Activated CD4-positive, alpha-beta T cell treated with anti-CD3 and anti-CD28 coated beads for 48 hours (primary cell): ENCODE data around the gene BMPR1A.
"Not testable (repeated sequence)": the region's sequence is repeated elsewhere in the genome, so short reads cannot be mapped to it uniquely, and the experiment has no call there.

ENCODE experiments used
- DNase-seq: peaks from one replicate; pipeline ENCODE4 v3.0.0-alpha.2; 2020

The BMPR1A gene

DNA sequence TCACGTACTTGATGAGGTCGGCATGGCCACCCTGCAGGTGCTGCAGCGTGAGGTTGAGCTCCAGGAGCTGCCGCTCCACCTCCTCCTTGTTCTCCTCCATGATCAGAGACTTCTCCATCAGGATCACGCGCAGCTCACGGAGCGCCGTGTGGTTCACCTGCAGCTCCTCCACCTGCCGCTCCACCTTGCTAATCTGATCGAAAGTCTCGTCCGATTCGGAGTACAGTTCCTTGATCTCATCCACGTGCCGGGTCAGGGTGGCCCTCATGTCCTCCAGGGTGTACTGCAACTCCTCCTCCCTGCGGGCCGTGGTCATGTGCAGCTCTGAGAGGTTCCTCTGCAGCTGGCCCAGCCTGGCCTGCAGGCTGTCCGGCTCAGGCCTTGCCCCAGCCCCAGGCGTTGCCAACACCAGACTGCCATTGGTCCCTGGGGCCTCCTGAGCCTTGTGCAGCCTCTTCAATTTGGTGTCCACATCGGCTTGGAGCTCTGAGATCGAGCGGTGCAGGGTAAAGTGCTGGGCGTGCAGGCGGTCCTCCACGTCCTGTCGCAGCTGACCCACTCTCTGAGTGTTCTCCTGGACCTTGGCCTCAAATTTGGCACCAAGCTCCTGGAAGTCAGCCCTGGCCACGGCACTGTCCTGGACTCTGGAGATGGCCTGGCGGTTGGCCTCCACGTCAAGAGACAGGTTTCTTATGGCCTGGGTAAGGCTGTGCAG lies 187.1 kb downstream of the BMPR1A start:
- no peak for DNase-seq

DNA sequence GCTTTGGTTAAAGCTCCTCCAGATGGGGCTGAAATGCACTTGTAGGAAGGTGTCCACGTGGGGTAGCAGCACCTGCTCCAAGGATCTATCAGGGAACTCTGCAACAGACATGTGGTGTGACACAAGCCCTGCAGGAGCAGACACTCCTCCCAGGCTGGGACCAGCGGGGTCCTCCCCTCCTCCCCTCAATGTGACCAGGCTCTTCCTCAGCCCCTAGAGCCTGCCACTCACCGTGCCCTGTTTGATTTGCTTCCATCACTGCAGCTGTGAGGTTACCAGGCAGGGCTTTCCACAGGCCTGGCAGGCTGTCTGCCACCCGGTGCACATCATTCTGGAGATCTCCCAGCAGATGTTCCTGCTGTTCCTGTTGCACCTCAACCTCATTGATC lies 187.6 kb downstream of the BMPR1A start:
- no peak for DNase-seq

DNA sequence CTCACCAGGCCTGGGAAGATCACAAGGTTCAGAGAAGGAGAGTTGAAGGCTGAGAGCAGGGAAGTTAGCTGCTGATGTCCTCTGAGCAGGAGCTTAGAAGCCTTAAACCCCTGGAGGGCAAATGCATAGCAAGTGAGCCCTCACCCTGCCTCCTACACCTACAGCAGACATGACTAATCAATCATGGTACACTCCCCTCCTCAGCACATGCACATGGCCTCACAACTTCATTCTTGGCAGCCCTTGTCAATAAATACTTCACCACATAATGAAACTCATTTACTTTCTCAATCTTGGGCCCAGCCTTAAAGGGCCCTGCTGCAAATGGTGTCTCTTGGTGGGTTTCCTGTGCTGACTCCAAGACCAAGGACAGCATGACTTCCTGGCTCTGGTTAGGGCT lies 188.1 kb downstream of the BMPR1A start:
- no peak for DNase-seq

DNA sequence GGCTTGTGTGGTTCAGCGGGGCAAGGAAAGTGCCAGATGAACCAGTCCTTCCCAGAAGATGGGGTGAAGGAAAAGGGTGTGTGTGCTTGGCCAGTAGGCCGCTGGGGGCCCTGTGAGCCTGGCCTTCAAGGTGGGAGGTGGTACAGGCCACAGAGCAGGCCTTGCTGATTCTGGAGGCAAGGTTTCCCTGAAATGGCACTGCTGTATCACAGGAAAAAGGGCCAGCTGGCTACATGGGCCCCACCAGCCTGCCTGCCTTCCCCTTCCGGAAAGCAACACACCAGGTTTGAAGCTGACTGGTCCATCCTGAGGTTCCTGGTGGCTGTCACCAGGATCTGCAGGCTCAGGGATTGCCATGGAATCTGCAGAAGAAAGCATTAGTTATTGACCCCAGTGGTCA lies 188.5 kb downstream of the BMPR1A start:
- DNase-seq, result no peak

DNA sequence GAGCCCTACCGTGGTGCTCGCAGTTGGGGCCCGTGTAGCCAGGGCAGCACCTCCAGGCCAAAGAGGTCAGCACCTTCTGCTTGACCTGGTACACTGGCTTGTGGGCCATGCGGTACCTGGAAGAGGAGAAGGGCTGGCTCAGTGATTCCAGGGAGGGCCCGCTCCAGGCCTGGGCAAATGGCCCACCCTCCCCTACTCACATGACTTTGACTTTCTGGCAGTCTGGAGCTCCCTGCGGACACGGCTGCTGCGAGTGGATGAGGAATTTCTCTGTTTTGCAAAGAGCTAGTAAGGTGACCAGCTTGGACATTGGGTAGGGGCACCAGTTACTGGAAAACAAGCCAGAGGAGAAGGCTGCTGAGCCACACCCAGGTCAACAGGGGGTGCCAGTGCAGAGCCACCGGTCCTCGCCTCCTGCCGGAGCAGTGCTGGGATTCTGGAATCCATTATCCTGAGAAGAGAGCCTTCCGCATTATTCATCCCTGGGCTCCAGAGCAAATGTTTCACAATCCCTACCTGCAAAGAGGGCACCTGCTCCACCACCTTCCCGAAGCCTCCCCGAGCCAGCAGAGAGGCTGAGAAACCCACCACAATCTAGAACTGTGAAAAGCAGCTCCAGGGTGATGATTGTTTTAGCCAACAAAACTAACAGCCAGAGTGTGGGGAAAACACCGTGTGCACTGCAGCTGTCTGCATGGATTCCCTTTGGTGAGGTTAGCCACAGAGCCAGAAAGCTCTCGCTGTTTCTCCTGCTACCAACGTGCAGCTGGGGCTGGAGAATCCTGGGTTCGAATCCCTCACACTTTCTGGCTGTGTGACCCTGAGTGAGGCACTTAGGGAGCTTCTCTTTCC lies 189.2 kb downstream of the BMPR1A start:
- DNase-seq, result no peak

DNA sequence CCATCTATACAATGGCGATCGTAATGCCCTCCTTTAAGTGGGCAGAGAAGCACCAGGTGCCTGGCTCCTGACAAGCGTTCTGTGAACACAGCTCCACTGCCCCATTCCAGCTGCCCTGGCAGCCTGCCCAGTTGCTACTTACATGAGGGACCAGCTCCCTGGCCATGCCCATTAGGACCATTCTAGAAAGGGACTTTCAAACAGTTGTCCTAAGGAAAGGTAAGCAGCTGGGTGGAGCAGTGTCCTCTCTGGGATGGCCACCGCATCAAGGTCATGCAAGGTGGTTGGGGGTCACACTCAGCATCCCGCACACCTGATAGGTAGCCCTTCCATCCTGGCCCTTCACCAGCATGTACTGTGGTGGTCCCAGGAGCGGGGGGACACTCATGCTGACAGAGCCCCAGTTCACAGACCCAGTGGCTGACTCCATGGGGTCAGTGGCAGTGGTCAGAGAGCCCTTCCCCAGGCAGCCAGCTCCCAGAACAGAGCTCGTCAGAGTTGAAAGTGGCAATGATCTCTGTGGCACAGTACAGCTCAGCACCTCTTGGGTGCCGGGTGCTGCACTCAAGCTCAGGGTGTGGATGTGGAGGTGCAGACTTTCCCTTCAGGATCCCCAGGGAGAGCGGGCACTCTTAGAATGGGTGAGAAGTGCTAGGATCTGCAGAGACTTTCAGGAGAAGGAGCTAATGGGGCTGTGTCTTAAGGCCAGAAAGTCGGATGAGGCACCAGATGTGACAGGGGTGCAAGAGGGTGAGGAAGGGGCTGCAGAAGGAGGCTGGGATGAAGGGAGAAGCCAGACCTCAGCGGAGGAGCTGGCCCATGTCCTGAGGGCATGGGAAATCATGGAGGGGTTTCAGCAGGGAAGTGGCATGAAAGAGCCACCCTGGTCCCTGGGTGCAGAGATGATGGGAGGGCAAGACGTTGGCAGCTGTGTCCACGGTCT lies 190.1 kb downstream of the BMPR1A start:
- no peak for DNase-seq

DNA sequence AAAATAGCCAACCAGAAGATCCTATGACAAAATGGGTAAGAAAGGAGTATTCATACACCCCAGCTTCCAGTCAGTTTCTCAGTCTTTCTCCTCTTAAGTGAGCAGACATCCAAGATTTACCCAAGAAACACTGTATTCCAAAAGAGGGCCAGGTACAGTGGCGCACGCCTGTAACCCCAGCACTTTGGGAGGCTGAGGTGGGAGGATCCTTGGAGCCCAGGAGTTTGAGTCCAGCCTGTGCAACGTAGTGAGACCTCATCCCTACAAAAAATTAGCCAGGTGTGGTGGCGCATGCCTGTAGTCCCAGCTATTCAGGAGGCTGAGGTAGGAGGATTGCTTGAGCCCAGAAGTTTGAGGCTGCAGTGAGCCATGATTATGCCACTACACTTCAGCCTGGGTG lies 191.4 kb downstream of the BMPR1A start:
- not testable (repeated sequence) for DNase-seq

DNA sequence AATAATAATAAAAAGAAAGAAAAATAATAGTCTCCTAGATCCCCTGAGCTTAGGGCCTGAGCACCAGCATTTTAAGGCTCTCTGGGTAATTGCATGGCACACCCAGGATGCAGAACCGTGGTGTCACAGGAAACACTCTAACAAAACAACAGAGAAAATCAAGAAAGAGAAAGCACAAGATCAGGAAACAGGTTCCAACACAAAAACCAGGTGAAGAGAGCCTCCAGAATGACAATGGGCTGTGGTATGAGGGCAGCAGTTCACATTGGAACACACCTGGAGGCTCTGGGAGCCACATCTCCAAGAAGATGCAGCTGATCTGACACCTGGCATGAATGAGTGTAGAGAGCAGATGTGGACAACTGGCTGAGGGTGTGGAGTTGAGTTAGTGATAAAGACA lies 193.9 kb downstream of the BMPR1A start:
- no peak for DNase-seq

DNA sequence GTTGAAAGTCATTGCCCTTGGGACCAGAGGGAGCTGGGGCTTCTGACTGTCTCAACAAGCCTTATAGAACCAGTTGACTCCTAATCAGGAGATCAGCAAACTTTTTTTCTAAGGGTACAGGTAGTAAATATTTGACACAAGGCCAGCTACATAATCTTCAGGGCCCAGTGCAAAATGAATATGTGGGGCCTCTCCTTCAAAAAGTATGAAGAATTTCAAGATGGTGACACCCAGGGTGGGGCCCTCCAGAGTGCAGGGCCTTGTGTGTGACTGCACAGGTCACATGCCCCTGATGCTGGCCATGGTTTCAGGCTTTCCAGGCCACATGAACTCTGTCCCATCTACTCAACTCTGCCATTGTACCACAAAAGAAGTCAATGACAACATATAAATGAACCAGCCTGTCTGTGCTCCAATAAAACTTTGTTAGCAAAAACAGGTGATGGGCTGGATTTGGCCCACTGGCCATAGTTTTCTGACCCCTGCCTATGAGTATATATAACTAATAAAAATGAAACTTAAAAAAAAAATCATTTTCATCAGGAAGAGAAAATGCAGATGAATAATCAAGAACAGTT lies 194.9 kb downstream of the BMPR1A start:
- no peak for DNase-seq

DNA sequence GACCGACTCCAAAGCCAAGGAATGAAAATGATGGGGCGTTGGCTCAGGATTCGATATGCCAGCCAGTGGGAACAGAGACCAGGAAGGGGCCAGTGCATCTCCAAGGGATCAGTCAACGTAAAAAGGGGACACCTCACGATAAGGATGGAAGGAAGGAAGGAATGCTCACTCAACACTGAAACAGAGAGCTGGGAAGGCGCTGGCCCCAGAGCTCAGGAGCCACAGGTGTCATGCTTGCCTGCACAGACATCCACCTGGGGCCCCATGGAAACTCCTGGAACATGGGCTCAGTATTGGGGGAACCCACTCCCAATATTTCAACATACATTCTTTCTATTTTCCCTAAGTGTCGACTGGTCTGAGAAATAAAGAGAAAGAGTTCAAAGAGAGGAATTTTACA lies 195.7 kb downstream of the BMPR1A start:
- no peak for DNase-seq

DNA sequence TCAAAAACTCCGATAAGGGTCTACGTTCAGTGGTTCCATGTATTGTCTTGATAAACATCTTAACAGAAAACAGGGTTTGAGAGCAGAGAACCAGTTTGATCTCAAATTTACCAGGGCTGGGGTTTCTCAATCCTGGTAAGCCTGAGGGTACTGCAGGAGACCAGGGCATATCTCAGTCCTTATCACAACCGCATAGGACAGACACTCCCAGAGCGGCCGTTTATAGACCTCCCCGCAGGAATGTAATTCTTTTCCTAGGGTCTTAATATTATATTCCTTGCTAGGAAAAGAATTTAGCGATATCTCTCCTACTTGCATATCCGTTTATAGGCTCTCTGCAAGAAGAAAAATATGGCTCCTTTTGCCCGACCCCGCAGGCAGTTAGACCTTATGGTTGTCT lies 196.3 kb downstream of the BMPR1A start:
- not testable (repeated sequence) for DNase-seq

DNA sequence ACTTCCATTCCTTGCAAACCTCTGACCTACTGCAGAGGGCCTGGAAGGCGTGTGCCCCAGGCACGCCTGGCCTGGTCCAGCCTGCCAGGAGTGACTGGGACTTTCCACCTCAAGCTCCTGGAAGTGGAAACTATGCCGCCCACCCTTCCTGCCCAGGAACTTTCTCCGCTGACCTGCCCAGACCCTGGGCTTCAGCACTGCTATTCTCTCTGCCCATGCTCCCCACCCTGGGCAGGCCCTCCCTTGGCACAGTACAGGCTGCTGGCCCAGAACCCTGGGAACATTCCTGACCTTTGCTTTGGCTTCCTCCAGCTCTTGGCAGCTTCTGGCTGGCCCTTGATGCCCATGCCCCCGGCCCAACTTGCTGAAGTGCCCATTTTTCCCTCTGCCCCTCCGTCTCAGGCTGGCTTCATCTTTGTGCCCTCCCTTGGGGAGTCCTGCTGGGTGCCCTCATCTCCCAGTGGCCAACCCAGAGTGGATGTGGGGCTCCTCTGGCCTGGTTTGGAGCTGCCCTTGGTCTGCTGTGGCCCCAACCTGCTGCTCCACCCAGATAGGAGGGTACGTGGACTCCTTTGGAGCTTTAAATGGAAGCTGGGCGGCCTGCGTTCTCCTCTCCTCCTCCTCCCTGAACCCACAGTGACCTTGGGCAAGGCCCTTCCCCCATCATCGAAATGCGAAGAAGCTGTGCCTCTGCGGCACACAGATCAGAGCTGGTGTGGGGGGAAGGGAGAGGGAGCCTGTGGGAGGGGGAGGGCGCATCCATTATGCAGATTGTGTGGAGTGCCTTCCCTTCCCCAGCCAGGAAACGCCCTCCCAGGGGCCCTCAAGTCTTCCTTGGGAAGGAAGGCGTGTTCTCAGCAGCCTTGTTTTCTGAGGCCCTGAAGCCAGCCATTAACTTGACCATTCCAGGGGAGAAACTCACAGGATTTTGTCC lies 197.6 kb downstream of the BMPR1A start:
- no peak for DNase-seq

DNA sequence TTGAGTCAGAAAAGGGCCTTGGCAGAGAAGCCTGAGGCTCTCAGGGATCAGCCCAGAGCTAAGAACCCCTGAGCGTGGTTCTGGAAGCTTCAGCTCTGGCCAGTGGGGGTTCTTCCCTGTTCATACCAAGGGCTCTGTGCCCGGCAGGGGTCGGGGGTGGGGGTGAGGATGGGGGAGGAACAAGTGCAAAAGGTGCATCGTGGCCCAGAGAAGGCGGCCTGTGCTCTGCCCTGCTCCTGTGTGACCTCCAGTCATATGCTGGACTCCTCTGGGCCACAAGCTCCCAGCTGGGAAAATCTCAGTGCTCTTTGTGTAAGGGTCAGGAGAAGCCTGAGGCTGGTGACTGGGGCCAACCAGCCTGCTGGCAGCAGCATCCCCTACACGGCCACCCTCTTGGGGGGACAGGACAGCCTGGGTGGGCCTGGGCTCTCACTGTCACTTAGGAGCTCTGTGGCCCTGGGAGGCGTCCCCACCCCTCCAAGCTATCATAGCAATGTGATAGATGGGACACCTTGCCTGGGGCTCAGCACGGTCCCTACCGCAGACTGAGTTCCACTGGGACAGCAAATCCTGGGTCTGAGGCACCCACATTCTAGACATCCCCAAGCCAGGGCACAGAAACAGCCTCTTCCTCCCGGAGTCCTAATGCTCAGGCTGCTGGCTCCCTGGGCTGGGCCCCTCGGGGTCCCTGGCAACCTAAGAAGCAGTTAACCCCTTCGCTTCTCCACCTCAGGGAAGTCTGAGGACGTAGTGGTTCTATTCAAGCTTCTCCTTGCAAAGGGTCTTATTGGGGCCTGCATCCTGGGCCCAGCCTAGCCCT lies 198.5 kb downstream of the BMPR1A start:
- no peak for DNase-seq

DNA sequence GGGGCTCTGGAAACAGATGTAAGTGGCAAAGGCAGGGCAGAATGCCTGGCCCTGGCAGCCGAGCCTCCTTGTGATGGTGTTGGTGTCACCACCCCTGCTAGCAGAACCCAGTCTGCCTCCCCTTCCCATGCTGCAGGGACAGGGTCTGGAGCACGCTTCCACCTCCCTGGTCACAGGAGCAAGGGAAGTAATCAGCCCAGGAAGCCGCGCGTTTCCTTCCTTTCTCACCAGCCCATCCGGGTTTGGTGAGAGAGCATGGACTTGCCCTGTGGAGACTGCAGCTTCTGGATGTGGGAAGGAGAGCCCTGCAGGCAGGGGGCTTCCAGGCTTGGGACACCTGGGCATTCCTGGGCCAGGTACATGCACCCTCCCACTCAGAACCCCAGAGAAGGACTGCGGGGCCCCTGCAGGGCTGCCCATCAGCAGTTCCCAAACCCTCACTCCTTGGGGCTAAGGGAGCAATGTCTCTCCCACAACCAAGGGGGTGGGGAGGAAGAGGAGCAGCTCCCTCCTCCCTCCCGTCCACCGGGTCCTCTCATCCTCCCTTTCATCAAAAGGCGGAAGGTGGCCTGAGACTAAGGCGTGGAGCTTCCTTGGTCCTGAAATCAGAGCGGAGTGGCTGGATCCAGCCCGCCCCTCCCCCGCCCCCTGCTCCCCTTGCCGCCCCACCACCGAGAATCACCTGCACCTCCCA lies 199.2 kb downstream of the BMPR1A start:
- DNase-seq, result no peak

DNA sequence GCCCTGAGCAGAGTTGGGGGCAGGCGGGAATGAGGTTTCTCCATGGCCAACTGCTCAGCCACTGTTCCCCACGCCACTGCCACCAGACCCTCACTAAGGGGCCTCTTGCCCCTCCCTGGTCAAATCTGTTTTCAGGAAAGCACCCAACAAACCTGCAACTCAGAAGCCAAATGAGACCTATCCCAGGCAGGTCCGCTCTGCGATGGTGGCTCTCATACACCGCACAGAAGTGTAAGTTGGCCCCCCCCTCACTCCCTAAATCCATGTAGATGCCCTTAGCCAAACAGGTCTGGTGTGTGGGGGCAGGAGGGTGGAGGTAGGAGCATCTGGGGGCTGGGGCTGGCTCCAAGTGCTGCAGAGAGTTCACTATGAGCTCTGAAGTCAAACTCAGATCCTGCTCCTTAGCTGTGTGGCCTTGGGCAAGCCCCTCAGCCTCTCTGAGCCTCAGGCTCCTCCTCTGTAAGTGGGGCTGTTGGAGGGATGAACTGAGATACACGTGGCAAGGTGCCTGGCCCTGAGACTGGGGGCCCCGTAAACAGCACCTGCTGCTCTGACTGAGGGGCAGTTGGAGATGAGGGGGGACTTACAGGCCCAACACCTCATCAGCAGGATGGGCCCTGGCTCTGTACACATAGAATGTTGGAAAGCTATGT lies 199.9 kb downstream of the BMPR1A start:
- DNase-seq, result no peak

DNA sequence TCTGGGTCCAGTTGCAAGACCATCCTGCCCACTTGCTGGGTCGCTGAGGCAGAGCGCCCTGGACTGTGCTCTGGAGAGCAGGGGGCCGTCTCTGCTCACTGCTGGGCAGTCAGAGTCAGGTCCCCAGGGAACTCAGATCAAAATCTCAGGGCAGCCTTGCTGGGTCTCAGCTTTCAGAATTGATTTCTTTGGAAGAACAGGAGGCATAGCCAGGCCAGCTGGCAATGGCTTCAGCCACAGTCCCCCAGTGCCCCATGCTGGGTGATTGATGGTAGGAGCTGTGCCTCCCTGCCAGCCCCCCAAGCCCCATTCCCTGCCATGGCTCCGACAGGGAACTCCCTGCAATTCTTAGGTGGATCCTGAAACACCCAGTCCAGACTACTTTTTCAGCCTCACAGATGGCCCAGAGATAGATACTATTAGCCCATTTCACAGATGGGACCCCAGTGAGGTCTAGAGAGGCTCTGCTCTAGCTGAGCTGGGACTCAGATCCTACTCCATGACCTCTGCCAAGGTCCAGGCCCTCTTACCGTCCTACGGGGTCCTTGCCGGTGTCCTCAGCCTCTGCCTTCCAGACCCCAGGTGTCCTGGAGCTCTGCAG lies 200.5 kb downstream of the BMPR1A start:
- DNase-seq, result no peak

DNA sequence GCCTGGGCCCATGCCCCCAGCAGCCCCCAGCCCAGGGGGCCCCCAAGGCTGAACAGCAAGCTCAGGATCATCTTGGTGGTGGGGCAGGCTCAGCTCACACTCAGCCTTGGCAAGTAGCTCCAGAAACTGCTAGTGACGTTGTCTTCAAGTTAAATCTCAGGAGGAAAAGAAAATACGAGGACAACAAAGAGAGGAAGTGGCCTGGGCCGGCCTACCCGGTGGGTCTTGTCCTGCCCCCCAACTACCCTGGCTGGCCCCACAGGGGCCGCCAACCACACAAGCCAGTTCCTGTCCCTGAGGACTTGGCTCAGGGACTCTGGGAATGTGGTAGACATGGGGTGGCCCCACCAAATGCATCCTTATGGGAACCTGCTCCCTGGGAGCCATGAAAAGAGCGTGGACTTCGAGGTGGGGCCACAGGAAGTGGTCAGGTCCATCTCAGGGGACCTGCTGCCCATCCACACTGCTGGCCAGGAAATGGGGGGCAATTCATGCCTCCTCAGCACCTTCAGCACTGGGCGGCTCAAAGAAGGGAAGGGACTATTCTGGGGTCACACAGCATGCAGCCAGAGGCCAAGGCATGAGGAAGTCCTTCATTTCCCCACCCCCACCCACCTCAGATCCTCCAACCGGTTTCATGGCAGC lies 201.2 kb downstream of the BMPR1A start, which contains the start of gene MMRN2:
Gene MMRN2, minus strand, starts transcription at position 145 of the 645 bp plus-strand sequence. Its CDS starts 74 bp downstream, at position 71.
- no peak for DNase-seq

DNA sequence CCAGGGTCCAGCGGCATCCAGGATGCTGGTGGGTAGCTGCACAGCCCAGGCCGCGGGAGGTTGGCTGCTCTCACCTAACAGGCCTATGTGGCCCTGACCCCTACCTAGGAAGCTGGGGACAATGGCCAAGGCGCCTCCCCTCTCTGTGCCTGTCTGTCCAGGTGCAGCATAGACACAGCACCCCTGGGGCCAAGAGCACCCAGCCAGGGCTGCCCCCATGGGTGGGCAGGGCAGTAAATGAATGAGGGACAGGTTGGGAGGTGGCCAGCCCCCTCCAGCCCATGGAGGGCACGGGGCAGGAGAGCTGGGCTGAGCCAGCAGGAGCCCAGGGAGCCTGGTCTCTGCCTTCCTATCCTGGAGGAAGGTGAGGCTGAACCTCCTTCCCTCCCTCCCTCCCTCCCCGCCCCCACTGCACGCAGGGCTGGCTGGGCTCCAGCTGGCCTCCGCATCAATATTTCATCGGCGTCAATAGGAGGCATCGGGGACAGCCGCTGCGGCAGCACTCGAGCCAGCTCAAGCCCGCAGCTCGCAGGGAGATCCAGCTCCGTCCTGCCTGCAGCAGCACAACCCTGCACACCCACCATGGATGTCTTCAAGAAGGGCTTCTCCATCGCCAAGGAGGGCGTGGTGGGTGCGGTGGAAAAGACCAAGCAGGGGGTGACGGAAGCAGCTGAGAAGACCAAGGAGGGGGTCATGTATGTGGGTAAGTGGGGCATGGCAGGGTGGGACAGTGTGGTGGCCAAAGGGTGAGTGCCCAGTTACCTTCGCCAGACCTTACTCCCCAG lies 201.9 kb downstream of the BMPR1A start, which contains the start of gene SNCG:
Gene SNCG, plus strand, starts transcription at position 484 of the 785 bp plus-strand sequence. Its CDS starts 99 bp downstream, at position 583.
- no peak for DNase-seq
